ENCODE results near the gene ATXN7L1. TPM values are rescaled to one million over a fixed set of nuclear protein-coding genes. Genes with fewer than 3 reads are reported as not detected.
"Not testable (repeated sequence)": the region's sequence is repeated elsewhere in the genome, so short reads cannot be mapped to it uniquely, and the experiment has no call there.

The ATXN7L1 gene
- total RNA-seq, 1 donor from 2014 or later: 7.7 TPM

DNA sequence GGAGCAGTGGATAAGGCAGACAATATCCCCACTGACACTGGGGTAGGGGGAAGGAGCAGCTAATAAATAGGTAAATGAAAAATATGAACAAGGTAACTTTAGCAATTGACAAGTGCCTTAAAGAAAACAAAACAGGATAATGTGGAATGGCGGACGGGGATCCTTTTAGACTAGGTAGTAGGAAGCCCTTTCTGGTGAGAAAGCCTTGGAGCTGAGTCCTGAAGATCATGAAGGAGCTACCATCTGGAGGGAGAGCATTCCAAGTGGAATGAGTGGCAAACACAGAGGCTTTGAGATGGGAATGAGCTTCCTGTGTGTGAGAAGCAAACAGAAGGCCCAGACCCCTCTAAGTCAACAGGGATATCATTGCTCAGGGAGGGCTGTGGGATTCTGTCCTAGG is 16.0 kb upstream of the ATXN7L1 start:
- no peak for FAIRE-seq
- no peak for DNase-seq (ENCODE audit: low spot score in 2 of 2)

GRCh38 chr7:105890290-105890997 is 14.0 kb upstream of the ATXN7L1 start:
- DNase-seq (ENCODE audit: low spot score in 2 of 2) (no peak), FAIRE-seq (no peak)

DNA sequence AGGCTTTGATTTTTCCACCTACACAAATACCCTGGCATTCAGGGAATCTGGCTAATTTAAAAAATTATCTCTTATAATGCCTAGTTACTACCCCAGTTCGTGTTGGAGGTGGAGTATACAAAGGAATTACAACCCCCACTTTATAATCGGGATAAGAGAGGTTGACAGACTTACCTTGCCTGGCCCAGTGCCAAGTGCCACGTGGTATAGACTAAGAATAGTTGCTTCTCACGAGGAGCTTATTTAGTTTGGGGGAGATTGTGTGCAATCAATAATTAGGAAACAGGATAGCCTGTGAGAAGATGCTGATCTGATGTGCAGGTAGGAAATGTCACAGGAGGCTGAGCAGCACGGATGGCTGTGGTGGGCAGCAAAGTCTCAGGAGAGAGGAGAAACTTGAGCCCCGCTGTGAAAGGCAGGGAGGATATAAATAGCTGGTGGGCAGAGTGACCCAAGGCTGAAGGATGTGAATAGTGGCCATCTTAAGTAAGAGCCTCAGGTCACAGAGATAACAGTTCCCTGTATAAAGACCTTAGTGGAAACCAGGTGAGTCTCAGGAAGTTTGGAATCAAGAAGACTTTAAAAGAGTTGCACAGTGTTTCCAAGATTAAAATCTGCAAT is 11.3 kb upstream of the ATXN7L1 start:
- FAIRE-seq (no peak), DNase-seq (ENCODE audit: low spot score in 2 of 2) (no peak)

- FAIRE-seq (no peak), DNase-seq (ENCODE audit: low spot score in 2 of 2) (no peak)
Observed at GRCh38 chr7:105886776-105887175, 10.4 kb upstream of the ATXN7L1 start.

DNA sequence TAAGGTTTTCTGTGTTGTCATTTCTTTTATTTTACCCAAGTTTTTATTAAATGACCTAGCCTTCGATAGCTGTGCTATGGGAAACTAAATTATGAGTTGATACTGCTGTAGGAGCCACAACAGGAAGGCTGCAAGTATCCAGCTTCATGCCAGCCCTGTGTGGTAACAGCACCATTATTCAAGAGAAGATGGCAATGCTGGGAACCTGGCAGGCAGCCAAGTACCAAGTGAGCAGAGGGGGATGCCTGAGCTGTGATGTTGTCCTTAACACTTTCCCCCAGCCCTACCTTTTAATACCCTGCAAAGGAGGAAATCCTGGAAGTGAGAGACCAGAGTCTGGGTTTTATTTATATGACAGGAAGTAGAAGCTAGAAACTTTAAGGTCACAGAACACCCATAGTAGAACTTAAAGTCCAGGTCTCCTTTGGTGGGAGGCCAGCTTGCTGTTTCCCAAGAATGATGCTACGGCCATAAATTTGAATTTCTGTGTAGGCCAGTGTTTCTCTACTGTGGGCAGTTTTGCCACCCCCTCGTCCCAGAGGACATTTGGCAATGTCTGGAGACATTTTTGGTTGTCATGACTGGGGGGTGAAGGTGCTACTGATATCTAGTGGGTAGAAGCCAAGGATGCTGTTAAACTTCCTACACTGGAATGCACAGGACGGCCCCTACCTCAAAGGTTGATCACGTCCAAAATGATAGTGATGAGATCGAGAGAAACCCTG is 9.2 kb upstream of the ATXN7L1 start:
- FAIRE-seq (no peak), DNase-seq (ENCODE audit: low spot score in 2 of 2) (no peak)

- FAIRE-seq; DNase-seq (ENCODE audit: low spot score in 2 of 2): not testable (repeated sequence)
Observed at GRCh38 chr7:105883179-105883578, 6.8 kb upstream of the ATXN7L1 start.

- DNase-seq (ENCODE audit: low spot score in 2 of 2): no peak
- no peak for FAIRE-seq
Observed at GRCh38 chr7:105881439-105881838, 5.0 kb upstream of the ATXN7L1 start.

DNA sequence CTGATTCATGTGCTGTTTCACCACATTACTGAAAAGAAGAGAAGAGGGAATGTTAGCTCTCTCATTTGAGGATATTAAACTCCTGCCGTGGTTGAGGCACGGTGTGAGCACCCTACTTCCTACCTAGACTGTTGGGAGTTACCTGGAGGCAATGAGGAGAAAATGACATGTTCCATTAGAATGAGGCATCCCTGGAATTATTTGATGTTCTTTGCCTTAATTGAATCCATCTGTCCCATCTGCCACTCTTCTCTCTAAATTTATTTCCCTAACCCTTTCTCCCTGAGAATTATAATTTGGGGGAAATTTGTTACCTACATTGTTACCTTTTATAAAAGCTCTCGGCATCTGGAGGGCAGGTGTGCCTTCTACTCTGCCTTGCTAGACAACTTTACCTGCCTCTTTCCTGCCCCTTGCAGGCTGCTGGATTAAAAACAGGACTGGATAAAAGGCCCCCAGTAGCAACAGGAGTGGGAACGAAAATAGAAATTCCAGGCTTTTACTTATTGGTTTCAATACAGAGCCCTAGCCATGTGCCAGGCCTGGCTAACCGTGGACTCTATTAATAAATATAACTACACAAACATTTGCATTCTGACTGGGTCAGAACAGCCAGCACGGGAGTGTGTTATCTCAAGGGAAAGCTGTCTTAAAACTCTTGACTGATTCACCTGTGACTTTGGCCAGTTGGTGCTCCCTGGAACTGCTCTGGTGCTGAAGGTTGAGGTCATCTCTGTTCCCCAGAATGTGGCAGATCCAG is 4.4 kb upstream of the ATXN7L1 start:
- FAIRE-seq (no peak), DNase-seq (ENCODE audit: low spot score in 2 of 2) (no peak)

GRCh38 chr7:105879782-105880181 is 3.4 kb upstream of the ATXN7L1 start:
- FAIRE-seq (no peak), DNase-seq (ENCODE audit: low spot score in 2 of 2) (no peak)

- FAIRE-seq (no peak), DNase-seq (ENCODE audit: low spot score in 2 of 2) (no peak)
Observed at GRCh38 chr7:105878746-105879605, 2.6 kb upstream of the ATXN7L1 start.

GRCh38 chr7:105877736-105878135 is 1.3 kb upstream of the ATXN7L1 start:
- DNase-seq (ENCODE audit: low spot score in 2 of 2): no peak
- FAIRE-seq: no peak

- FAIRE-seq (no peak), DNase-seq (ENCODE audit: low spot score in 2 of 2) (no peak)
Observed at GRCh38 chr7:105876964-105877601, 684 bp upstream of the ATXN7L1 start.

DNA sequence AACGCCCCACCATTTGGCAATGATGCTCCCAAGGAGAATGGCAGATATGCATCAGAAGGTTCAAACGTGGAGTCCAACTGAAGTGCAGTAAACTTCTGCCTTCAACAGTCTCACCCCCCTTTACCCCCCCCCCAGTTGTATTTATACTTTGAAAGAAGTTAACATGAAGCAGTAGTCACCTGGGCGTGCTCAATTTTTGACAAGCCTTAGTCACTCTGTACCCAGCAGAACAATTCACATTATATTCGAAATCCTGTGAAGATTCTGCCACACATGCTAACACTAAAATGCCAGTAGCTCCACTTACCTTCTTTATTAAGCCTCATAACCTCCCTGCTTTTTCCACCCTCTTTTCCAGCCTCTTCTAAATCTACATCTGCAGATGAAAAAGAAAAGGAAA is 894 bp downstream of the ATXN7L1 start:
- no peak for FAIRE-seq
- DNase-seq (ENCODE audit: low spot score in 2 of 2): no peak

DNA sequence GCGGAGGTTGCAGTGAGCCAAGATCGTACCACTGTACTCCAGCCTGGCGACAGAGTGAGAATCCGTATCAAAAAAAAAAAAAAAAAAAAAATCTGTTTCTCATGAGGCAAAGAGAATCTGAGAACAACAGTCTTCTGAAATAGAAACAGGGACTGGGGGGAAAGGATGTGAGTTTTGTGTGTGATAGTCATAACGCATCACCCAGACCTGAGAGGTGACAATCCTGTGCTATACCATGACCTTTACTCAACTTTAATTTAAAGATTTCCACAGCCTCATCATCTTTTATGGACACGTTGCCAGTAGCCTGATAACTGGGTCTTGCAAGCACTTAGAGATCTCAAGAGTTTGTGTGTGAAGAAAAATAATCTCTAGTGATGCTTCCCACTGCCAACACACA is 2.3 kb downstream of the ATXN7L1 start:
- no peak for FAIRE-seq
- DNase-seq (ENCODE audit: low spot score in 2 of 2): no peak

DNA sequence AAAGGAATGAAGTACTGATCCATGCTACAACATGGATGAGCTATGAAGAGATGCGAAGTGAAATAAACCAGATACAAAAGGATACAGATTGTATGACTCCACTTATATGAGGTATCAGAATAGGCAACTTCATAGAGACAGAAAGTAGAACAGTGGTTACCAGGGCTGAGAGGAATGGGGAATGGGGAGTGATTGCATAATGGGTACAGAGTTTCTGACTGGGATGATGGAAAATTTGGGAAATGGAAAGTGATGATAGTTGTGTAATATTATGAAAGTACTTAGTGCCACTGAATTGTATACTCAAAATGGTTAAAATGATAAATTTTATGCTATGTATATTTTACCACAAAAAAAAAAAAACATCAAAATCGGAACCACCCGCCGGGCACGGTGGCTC is 3.9 kb downstream of the ATXN7L1 start:
- DNase-seq (ENCODE audit: low spot score in 2 of 2) (no peak), FAIRE-seq (no peak)

DNA sequence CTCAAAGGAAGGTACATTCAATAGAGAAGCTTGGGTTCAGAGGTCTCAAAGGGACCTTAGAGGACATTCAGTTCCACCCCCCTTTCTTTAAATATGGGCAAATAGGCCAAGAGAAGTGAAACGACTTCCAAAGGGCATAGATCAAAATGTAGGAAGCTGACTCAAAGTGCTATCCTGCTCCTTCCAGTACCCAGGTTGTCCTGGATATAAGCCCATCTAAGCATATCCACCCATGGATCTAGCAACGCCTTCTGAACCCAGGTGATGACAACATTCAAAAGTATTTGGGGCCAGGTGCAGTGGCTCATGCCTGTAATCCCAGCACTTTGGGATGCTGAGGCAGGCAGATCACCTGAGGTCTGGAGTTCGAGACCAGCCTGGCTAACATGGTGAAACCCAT is 5.3 kb downstream of the ATXN7L1 start:
- no peak for DNase-seq (ENCODE audit: low spot score in 2 of 2)
- no peak for FAIRE-seq

- DNase-seq (ENCODE audit: low spot score in 2 of 2) (no peak), FAIRE-seq (no peak)
Observed at GRCh38 chr7:105866102-105866801, 10.1 kb downstream of the ATXN7L1 start.

- DNase-seq (ENCODE audit: low spot score in 2 of 2): no peak
- FAIRE-seq: no peak
Observed at GRCh38 chr7:105863876-105864275, 12.5 kb downstream of the ATXN7L1 start.

- no peak for DNase-seq (ENCODE audit: low spot score in 2 of 2)
- no peak for FAIRE-seq
Observed at GRCh38 chr7:105862770-105863169, 13.6 kb downstream of the ATXN7L1 start.

Measured in frontal cortex (tissue), 4 donors.